GM23248 (cell line): ENCODE results near the gene DHRS1.

Experiments used
- EZH2 ChIP-seq: fragments of 200-600 bp; sonication (generic); IDR thresholded peaks from 2 replicates; pipeline ENCODE4 v1.6.1; 2018; ENCODE audit warnings: antibody characterized with exemption, mild to moderate bottlenecking; ENCODE audit not compliant: insufficient read depth, poor library complexity, severe bottlenecking
- EZH2phosphoT487 ChIP-seq: fragments of 200-600 bp; sonication (generic); IDR thresholded peaks from 2 replicates; pipeline ENCODE4 v1.6.1; 2018; ENCODE audit warnings: antibody characterized with exemption, moderate library complexity, mild to moderate bottlenecking, low read depth; ENCODE audit not compliant: insufficient read depth

DNA sequence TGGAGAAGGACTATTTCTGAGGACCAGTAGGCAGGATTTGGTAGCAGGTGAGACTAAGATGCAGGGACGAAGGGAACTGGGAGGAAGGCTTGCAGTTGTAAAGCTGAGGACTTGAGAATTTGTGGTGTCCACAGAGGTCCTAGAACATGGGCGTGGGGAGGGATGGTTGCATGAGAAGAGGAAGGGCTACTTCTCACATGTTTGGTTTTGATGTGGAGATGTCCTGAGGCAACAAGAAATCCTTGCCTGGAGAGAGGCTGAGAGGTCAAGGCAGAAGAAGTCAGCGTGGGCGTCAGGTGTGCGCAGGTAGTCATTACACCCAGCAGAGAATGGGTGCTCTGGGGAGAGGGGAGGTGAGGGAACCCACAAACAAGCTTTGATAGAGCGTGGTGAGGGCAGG lies 22.5 kb downstream of the DHRS1 start:
- no peak for TF ChIP-seq EZH2phosphoT487
- TF ChIP-seq EZH2, result no peak
